ENCODE measurements around the gene NFXL1.

The NFXL1 gene

DNA sequence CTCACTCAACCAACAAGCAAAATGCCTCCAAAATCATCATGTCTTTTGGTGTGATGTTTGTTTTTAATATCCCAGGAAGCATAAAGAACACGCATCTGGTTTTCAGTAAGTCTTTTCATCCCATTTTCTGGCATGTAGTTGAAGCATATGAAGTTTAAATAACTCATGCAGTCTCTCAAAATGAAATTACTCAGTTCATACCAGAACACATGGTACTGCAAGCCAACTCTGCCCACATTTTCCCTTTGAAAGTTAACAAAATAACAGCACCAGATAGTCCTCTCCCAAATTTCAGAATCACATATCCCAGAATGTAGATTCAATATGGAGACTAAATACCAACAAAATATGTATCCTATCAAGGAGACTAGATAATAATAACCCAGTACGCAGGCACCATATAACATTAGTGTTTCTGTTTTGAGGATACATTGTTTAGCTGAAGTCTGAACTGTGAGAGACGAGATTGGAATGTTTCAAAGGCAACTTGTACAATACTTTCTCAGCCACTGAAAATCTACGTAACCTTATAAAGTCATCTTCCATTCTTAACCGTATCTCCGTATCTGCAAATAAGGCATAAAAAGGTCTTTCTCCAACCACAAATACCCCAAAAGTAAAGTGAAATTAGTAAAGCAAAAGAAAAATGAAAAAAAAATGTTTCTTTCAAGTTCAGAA, 99.6 kb downstream of the NFXL1 start:
- no peak for DNase-seq
- Histone ChIP-seq H3K9me3 (ENCODE audit: severe bottlenecking) (no peaks in the 10 kb centered on the region), H3K27ac (no peak overlapping the region), H3K36me3 (no peaks in the 10 kb centered on the region), H3K4me3 (ENCODE audit: low read depth, low read length) (no peak overlapping the region), H3K27me3 (ENCODE audit: insufficient read depth, low read depth, severe bottlenecking) (no peaks in the 10 kb centered on the region)
- TF ChIP-seq, protein P1, sequence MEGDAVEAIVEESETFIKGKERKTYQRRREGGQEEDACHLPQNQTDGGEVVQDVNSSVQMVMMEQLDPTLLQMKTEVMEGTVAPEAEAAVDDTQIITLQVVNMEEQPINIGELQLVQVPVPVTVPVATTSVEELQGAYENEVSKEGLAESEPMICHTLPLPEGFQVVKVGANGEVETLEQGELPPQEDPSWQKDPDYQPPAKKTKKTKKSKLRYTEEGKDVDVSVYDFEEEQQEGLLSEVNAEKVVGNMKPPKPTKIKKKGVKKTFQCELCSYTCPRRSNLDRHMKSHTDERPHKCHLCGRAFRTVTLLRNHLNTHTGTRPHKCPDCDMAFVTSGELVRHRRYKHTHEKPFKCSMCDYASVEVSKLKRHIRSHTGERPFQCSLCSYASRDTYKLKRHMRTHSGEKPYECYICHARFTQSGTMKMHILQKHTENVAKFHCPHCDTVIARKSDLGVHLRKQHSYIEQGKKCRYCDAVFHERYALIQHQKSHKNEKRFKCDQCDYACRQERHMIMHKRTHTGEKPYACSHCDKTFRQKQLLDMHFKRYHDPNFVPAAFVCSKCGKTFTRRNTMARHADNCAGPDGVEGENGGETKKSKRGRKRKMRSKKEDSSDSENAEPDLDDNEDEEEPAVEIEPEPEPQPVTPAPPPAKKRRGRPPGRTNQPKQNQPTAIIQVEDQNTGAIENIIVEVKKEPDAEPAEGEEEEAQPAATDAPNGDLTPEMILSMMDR (IDR thresholded peaks at IDR 0.05; ENCODE audit: low read depth, low read length), result no peak

DNA sequence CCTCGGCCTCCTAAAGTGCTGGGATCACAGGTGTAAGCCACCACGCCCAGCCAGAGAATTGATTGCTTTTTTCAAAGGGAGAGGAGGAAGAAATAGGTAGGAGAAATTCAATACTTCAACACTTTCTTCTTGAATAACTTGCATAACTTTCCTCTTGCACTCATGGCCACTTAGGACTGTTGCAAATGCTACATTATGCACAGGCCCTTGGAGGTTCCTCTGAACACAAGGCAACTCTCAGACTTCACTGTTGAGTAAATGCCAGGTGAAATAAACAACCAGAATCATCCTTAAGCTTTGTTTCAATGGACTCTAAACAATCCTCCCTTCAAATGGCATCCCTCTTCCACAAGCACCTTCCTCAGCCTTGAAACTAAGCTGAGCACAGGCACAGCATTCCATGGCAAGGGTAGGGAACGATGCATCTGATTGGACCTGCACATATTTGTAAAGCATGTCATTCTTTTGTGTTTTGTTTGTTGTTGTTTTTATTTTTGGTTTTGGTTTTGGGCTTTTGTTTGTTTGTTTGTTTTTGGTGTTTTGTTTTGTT, 104.7 kb downstream of the NFXL1 start:
- TF ChIP-seq, protein P1 (IDR thresholded peaks at IDR 0.05; ENCODE audit: low read depth, low read length), result no peak
- Histone ChIP-seq H3K27ac (no peak overlapping the region), H3K9me3 (ENCODE audit: severe bottlenecking) (no peaks in the 10 kb centered on the region), H3K36me3 (no peaks in the 10 kb centered on the region), H3K4me3 (ENCODE audit: low read depth, low read length) (no peak overlapping the region), H3K27me3 (ENCODE audit: insufficient read depth, low read depth, severe bottlenecking) (no peaks in the 10 kb centered on the region)
- no peak for DNase-seq

DNA sequence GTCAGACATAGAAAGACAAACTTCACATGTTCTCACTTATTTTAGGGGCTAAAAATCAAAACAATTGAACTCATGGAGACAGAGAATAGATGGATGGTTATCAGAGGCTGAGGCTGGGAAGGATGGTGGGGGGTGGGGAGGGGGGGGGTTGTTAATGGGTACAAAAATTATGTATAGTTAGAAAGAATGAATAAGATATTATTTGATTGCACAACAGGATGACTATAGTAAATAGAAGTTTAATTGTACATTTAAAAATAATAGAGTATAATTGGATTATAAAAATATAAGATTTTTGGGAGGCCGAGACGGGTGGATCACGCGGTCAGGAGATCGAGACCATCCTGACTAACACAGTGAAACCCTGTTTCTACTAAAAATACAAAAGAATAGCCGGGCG, 109.8 kb downstream of the NFXL1 start:
- H3K27ac ChIP-seq, result no peak overlapping the region
- no peak for DNase-seq
- H3K4me3 ChIP-seq (ENCODE audit: low read depth, low read length), result no peak overlapping the region
- H3K36me3 ChIP-seq, result no peaks in the 10 kb centered on the region; the same call in 1 of the 2 replicates
- TF ChIP-seq, protein P1 (IDR thresholded peaks at IDR 0.05; ENCODE audit: low read depth, low read length), result no peak
- peaks cover 2% of the 10 kb centered on the region for H3K9me3 ChIP-seq (ENCODE audit: severe bottlenecking)
- H3K27me3 ChIP-seq (ENCODE audit: insufficient read depth, low read depth, severe bottlenecking), result no peaks in the 10 kb centered on the region

DNA sequence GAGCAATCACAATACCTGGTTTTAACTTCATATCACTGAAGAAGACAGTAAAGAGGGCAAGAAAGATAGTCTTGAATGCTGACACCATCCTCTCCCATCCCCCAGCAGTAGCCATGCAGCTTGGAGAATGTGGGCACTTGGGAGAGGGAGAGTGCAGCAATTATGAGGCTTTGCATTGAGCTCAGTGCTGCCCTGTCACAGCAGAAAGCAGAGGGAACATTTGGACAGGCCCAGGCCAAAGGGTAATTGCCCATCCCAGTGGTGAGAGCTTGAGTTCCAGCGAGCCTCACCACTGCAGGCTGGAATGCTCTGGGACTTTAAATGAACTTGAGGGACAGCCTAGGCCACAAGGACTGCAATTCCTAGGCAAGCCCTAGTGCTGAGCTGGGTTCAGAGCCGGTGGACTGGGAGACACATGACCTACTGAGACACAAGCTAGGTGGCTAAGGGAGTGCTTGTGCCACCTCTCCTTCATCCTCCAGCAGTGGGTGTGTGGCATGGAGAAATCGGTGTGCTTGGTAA, 112.8 kb downstream of the NFXL1 start:
- Histone ChIP-seq H3K9me3 (ENCODE audit: severe bottlenecking) (peaks cover 2% of the 10 kb centered on the region), H3K27ac (no peak overlapping the region), H3K4me3 (ENCODE audit: low read depth, low read length) (no peak overlapping the region), H3K27me3 (ENCODE audit: insufficient read depth, low read depth, severe bottlenecking) (no peaks in the 10 kb centered on the region), H3K36me3 (no peaks in the 10 kb centered on the region; the same call in 1 of the 2 replicates)
- no peak for DNase-seq
- TF ChIP-seq, protein P1 (IDR thresholded peaks at IDR 0.05; ENCODE audit: low read depth, low read length), result no peak

DNA sequence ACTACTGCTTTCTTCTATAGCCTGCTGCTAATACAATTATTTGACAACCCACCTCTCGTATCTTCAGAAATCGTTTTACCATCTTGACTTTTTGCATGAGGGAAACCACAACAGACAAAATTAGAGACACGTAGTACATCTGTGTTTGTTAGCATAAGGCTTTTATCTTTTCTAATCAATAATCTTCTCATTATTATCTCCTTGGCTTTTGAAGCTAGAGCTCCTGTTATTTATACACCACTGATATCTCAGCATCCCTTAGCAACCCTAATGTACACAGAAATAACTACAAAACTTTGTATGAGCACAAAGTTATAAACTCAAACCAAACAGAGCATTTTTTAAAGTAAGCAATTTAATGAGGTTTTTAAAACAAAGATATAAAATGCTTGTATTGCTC, 116.2 kb downstream of the NFXL1 start:
- Histone ChIP-seq H3K36me3 (no peaks in the 10 kb centered on the region), H3K27me3 (ENCODE audit: insufficient read depth, low read depth, severe bottlenecking) (no peaks in the 10 kb centered on the region), H3K27ac (no peak overlapping the region), H3K4me3 (ENCODE audit: low read depth, low read length) (no peak overlapping the region), H3K9me3 (ENCODE audit: severe bottlenecking) (no peaks in the 10 kb centered on the region)
- no peak for DNase-seq
- TF ChIP-seq, protein P1 (IDR thresholded peaks at IDR 0.05; ENCODE audit: low read depth, low read length), result no peak
